Endodermal cell (in vitro differentiated cells): ENCODE measurements around the gene HLX. TPM values are rescaled to one million over a fixed set of nuclear protein-coding genes. Genes with fewer than 3 reads are reported as not detected.

Source experiments
- DNase-seq: peaks from one replicate; pipeline ENCODE4 v3.0.0-alpha.2; 2017
- H3K27ac ChIP-seq: 2 replicates; pipeline ENCODE4 v1.5.1; 2013; ENCODE audit warnings: mild to moderate bottlenecking, low read depth, low read length, moderate library complexity
- H3K27me3 ChIP-seq: 2 replicates; pipeline ENCODE4 v1.6.1; 2013; ENCODE audit warnings: mild to moderate bottlenecking, low read length, moderate library complexity; ENCODE audit not compliant: insufficient read depth, control insufficient read depth, poor library complexity, severe bottlenecking
- H3K36me3 ChIP-seq: 2 replicates; pipeline ENCODE4 v1.7.0; 2013; ENCODE audit warnings: mild to moderate bottlenecking, low read length, moderate library complexity; ENCODE audit not compliant: control insufficient read depth, insufficient read depth
- H3K4me1 ChIP-seq: one replicate; pipeline ENCODE4 v1.7.0; 2013; ENCODE audit warnings: low read length; ENCODE audit not compliant: control insufficient read depth, insufficient read depth
- H3K4me3 ChIP-seq: 2 replicates; pipeline ENCODE4 v1.5.1; 2013; ENCODE audit warnings: mild to moderate bottlenecking, low read length, moderate library complexity
- H3K9ac ChIP-seq: 2 replicates; pipeline ENCODE4 v1.6.1; 2013; ENCODE audit warnings: mild to moderate bottlenecking, low read length, moderate library complexity; ENCODE audit not compliant: poor library complexity, severe bottlenecking; ENCODE audit errors: extremely low read depth
- H3K9me3 ChIP-seq: 2 replicates; pipeline ENCODE4 v1.6.1; 2013; ENCODE audit warnings: mild to moderate bottlenecking, low read length, moderate library complexity; ENCODE audit not compliant: control insufficient read depth
- H3K27ac Mint-ChIP-seq: 2 replicates; pipeline ENCODE4 v1.8.0; 2020; ENCODE audit warnings: mixed read lengths
- H3K27me3 Mint-ChIP-seq: 2 replicates; pipeline ENCODE4 v1.8.0; 2021; ENCODE audit warnings: mild to moderate bottlenecking, mixed read lengths; ENCODE audit not compliant: insufficient read depth
- H3K36me3 Mint-ChIP-seq: 2 replicates; pipeline ENCODE4 v1.8.0; 2020; ENCODE audit warnings: low read depth, mixed read lengths
- H3K4me1 Mint-ChIP-seq: 2 replicates; pipeline ENCODE4 v1.8.0; 2020; ENCODE audit warnings: mixed read lengths
- H3K4me3 Mint-ChIP-seq: 2 replicates; pipeline ENCODE4 v1.8.0; 2020; ENCODE audit warnings: mild to moderate bottlenecking, moderate library complexity, mixed read lengths
- H3K9me3 Mint-ChIP-seq: 2 replicates; pipeline ENCODE4 v1.8.0; 2020; ENCODE audit warnings: mild to moderate bottlenecking, mixed read lengths
- WGBS, 2 experiments: methylation state at CpG; one replicate each; pipeline versions ENCODE4 v1.1.5 to v1.1.7; 2013; ENCODE audit warnings: missing lambda C conversion rate in 2 of 2, mixed read lengths in 1 of 2; ENCODE audit not compliant: insufficient coverage in 1 of 2, insufficient read length in 1 of 2; 5-methylcytosine and 5-hydroxymethylcytosine counted together
- total RNA-seq, 2 donors: library from RNA; stranded (reverse); fragmentation: NEBNext Ultra II Directional in 1 of 2; extraction: Animal tissue kit (Norgen Biotek cat#: 25700) in 1 of 2; gene quantifications; 2 replicates in 1 of 2; 3 replicates in 1 of 2; pipeline ENCODE4 v1.2.1, GENCODE V29; 2021
- TF ChIP-seq, protein P1 (sequence below): fragments of 200-600 bp; sonication (generic); conservative IDR thresholded peaks from 2 replicates; pipeline ENCODE4 v1.5.0; 2021; ENCODE audit warnings: antibody characterized with exemption, mild to moderate bottlenecking

HLX gene
- total RNA-seq, 2 donors from 2014 or later, result 2.9 to 5.0 TPM

DNA sequence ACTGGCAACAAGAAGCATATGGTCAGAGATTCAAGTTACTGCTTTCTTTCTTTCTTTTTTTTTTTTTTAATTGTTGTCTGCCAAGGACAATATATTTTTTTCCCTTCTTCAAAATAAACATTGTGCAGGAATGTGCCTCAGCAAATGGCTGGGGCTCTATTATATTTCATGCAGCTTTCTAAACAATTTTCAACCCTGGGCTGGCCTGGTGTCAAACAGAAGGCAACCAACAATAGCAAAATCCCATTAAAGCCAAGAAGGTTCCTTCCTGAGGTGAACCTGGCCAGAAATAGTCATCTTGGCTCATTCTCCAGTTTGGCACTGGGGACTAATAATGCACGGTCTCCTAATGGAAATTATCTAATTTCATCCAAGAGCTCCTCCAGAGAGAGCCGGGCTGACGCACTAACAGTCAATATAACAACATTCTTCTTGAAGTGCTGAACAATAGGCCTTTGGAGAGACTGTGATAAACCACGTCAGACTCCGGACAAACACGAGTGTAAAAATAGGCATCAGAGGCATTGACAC, 35.7 kb upstream of the HLX start:
- no peaks in the 10 kb centered on the region for H3K36me3 Mint-ChIP-seq
- 72 to 89% methylated on average over 3 to 6 of the region's 6 CpGs for WGBS, 2 experiments
- Histone ChIP-seq H3K36me3 (no peaks in the 10 kb centered on the region), H3K27me3 (no peaks in the 10 kb centered on the region), H3K27ac (no peak overlapping the region), H3K9ac (no peak overlapping the region), H3K4me1 (no peaks in the 10 kb centered on the region), H3K9me3 (no peaks in the 10 kb centered on the region), H3K4me3 (no peak overlapping the region)
- H3K27me3 Mint-ChIP-seq, result no peaks in the 10 kb centered on the region
- no peaks in the 10 kb centered on the region for H3K9me3 Mint-ChIP-seq
- TF ChIP-seq, protein P1, sequence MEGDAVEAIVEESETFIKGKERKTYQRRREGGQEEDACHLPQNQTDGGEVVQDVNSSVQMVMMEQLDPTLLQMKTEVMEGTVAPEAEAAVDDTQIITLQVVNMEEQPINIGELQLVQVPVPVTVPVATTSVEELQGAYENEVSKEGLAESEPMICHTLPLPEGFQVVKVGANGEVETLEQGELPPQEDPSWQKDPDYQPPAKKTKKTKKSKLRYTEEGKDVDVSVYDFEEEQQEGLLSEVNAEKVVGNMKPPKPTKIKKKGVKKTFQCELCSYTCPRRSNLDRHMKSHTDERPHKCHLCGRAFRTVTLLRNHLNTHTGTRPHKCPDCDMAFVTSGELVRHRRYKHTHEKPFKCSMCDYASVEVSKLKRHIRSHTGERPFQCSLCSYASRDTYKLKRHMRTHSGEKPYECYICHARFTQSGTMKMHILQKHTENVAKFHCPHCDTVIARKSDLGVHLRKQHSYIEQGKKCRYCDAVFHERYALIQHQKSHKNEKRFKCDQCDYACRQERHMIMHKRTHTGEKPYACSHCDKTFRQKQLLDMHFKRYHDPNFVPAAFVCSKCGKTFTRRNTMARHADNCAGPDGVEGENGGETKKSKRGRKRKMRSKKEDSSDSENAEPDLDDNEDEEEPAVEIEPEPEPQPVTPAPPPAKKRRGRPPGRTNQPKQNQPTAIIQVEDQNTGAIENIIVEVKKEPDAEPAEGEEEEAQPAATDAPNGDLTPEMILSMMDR, result no peak
- no peak for DNase-seq
- H3K4me1 Mint-ChIP-seq, result peaks cover 5% of the 10 kb centered on the region
- no peak overlapping the region for H3K4me3 Mint-ChIP-seq
- H3K27ac Mint-ChIP-seq, result no peak overlapping the region

- 92% methylated on average over 2 of the region's 2 CpGs; no CpG with 5 or more reads in 1 of the 2 experiments for WGBS, 2 experiments
- H3K4me1 ChIP-seq, result no peaks in the 10 kb centered on the region
- no peak overlapping the region for H3K9ac ChIP-seq
- Mint-ChIP-seq H3K36me3 (peaks cover 8% of the 10 kb centered on the region), H3K4me1 (no peaks in the 10 kb centered on the region), H3K27me3 (peaks cover 6% of the 10 kb centered on the region), H3K9me3 (peaks cover 15% of the 10 kb centered on the region), H3K27ac (no peak overlapping the region), H3K4me3 (no peak overlapping the region)
- H3K27me3 ChIP-seq, result no peaks in the 10 kb centered on the region
- no peaks in the 10 kb centered on the region for H3K9me3 ChIP-seq
- H3K27ac ChIP-seq, result no peak overlapping the region
- no peak overlapping the region for H3K4me3 ChIP-seq
- TF ChIP-seq, protein P1, result no peak
- H3K36me3 ChIP-seq, result no peaks in the 10 kb centered on the region
- DNase-seq, result no peak
Measured at GRCh38 chr1:220852408-220852807, 26.8 kb upstream of the HLX start.

- Mint-ChIP-seq H3K36me3 (no peaks in the 10 kb centered on the region), H3K27me3 (peaks cover 44% of the 10 kb centered on the region), H3K9me3 (no peaks in the 10 kb centered on the region), H3K27ac (no peak overlapping the region), H3K4me1 (peaks cover 12% of the 10 kb centered on the region), H3K4me3 (no peak overlapping the region)
- H3K4me1 ChIP-seq, result peaks cover 5% of the 10 kb centered on the region
- H3K4me3 ChIP-seq, result no peak overlapping the region
- no peak overlapping the region for H3K27ac ChIP-seq
- no peaks in the 10 kb centered on the region for H3K36me3 ChIP-seq
- H3K27me3 ChIP-seq, result peaks cover 29% of the 10 kb centered on the region
- TF ChIP-seq, protein P1, result no peak
- H3K9me3 ChIP-seq, result no peaks in the 10 kb centered on the region
- DNase-seq, result no peak
- H3K9ac ChIP-seq, result no peak overlapping the region
Measured at GRCh38 chr1:220872296-220872695, 6.9 kb upstream of the HLX start.
